Uterus (tissue), 4 donors: ENCODE results near the gene VAT1L. TPM values are rescaled to one million over a fixed set of nuclear protein-coding genes. Genes with fewer than 3 reads are reported as not detected.

Source experiments
- DNase-seq, 2 donors: peaks; one replicate each; pipeline ENCODE4 v3.0.0-alpha.2; 2019 to 2020
- H3K27ac ChIP-seq, 2 donors: fragments of 200-600 bp; sonication (generic); 1 replicate in 1 of 2; 2 replicates in 1 of 2; pipeline ENCODE4 v1.5.1; 2016 to 2018
- H3K27me3 ChIP-seq, 2 donors: fragments of 200-600 bp; sonication (generic); one replicate each; pipeline ENCODE4 v1.5.1; 2018 to 2019; ENCODE audit warnings: control low read depth in 1 of 2
- H3K36me3 ChIP-seq, 2 donors: fragments of 200-600 bp; sonication (generic); one replicate each; pipeline ENCODE4 v1.5.1; 2019; ENCODE audit warnings: control low read depth in 1 of 2
- H3K4me1 ChIP-seq, 2 donors: fragments of 200-600 bp; sonication (generic); one replicate each; pipeline ENCODE4 v1.5.1; 2018 to 2019; ENCODE audit warnings: control low read depth in 1 of 2
- H3K4me3 ChIP-seq, 2 donors: fragments of 200-600 bp; sonication (generic); 1 replicate in 1 of 2; 2 replicates in 1 of 2; pipeline ENCODE4 v1.5.1; 2018 to 2019; ENCODE audit warnings: mild to moderate bottlenecking in 1 of 2
- H3K9me3 ChIP-seq, 2 donors: fragments of 200-600 bp; sonication (generic); one replicate each; pipeline ENCODE4 v1.5.1; 2019; ENCODE audit warnings: control low read depth in 1 of 2
- CTCF ChIP-seq, 4 experiments: fragments of 200-600 bp in 2 of 4; fragments of 450-650 bp in 2 of 4; sonication (generic) in 2 of 4; IDR thresholded peaks; one replicate each; pipeline ENCODE4 v1.5.1; 2016 to 2019; ENCODE audit warnings: antibody characterized with exemption in 4 of 4, mild to moderate bottlenecking in 2 of 4, moderate library complexity in 1 of 4
- POLR2A ChIP-seq, 2 donors: fragments of 450-650 bp; IDR thresholded peaks; one replicate each; pipeline ENCODE4 v1.6.1; 2016; ENCODE audit warnings: antibody characterized with exemption in 2 of 2, mild to moderate bottlenecking in 1 of 2, moderate library complexity in 1 of 2
- intact Hi-C: fragments of 100-400 bp; cut with DNase I; formaldehyde crosslinking; loops from one replicate; pipeline ENCODE4 v1.15.1; 2023; ENCODE audit warnings: low total_unique reads
- total RNA-seq, 4 donors: library from RNA; depleted of rRNA in 3 of 4; stranded (reverse); fragments of >200 nt in 3 of 4; gene quantifications; one replicate each; pipeline versions ENCODE4 v1.1.0 to v1.2.4, GENCODE V29; 2014 to 2023
- donor health status: DM: yes; HTN: yes; CAD: no.

The VAT1L gene
- total RNA-seq, 4 donors from 2014 or later, result 0.29 to 3.8 (median 1.7) TPM

DNA sequence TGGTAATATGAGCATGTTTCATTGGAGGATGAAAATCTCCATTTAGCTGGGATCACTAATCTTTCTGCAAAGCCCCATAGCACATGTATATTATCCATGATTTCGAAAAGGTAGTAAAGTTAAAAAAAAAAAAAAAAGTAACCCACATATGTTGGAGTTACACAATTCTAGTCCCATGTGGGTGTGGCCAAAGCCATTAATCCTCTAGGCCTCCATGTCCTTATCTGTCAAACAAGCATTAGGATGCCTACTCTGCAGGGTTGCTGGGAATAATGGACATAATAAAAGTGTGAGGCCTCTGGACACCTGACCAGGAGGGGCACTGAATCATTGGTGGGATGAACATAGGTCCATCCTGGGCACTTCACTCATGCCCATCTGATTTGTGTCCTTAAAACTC lies 29.2 kb upstream of the VAT1L start:
- Histone ChIP-seq H3K9me3 (no peaks in the 10 kb centered on the region), H3K36me3 (no peaks in the 10 kb centered on the region), H3K4me1 (no peaks in the 10 kb centered on the region), H3K27me3 (no peaks in the 10 kb centered on the region), H3K4me3 (no peak overlapping the region), H3K27ac (no peak overlapping the region)
- intact Hi-C loops, result no loop called here
- DNase-seq, result no peak
- TF ChIP-seq CTCF (IDR thresholded peaks at IDR 0.05) (no peak), POLR2A (IDR thresholded peaks at IDR 0.05) (no peak)

DNA sequence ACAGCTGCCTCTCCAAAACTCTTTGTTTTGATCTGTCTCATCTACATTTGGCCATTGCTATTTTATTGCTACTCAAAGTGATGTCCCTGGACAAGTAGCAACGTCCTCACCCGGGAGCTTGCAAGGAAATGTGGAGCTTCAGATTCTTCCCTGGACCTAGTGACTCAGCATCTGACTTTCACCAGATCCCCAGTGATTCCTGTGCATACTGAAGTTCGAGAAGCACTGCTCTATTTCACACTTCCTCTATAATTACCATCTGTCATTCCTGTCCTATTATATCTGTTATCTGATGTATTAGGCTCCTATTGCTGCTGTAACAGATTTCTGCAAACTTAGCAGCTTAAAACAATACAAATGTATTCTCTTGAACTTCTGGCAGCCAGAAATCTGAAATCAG lies 28.5 kb upstream of the VAT1L start:
- Histone ChIP-seq H3K27ac (no peak overlapping the region), H3K4me3 (no peak overlapping the region), H3K36me3 (no peaks in the 10 kb centered on the region), H3K4me1 (no peaks in the 10 kb centered on the region), H3K9me3 (no peaks in the 10 kb centered on the region), H3K27me3 (no peaks in the 10 kb centered on the region)
- DNase-seq, result no peak
- no peak for TF ChIP-seq CTCF (IDR thresholded peaks at IDR 0.05)
- no peak for TF ChIP-seq POLR2A (IDR thresholded peaks at IDR 0.05)
- intact Hi-C loops, result no loop called here

DNA sequence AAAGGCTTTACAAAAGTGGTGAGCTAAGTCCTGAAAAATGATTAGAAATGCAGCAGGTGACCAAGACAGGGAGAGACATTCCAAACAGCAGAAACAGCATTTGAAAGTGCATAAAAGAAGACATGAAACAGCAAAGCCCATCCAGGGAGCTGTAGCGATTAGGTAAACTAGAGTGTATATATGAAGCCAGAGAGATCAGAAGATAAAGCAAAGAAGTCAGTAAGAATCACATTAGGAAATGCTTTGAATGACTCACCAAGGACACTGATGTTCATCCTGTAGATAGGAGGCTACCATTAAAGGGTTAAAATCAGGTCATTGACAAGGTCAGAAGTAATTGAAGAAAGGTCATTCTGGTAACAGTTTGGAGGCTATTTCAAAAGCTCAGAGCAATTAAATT lies 27.6 kb upstream of the VAT1L start:
- Histone ChIP-seq H3K4me3 (no peak overlapping the region), H3K36me3 (no peaks in the 10 kb centered on the region), H3K27ac (no peak overlapping the region), H3K27me3 (no peaks in the 10 kb centered on the region), H3K9me3 (no peaks in the 10 kb centered on the region), H3K4me1 (no peaks in the 10 kb centered on the region)
- intact Hi-C loops, result no loop called here
- TF ChIP-seq CTCF (IDR thresholded peaks at IDR 0.05), result no peak
- no peak for TF ChIP-seq POLR2A (IDR thresholded peaks at IDR 0.05)
- no peak for DNase-seq

DNA sequence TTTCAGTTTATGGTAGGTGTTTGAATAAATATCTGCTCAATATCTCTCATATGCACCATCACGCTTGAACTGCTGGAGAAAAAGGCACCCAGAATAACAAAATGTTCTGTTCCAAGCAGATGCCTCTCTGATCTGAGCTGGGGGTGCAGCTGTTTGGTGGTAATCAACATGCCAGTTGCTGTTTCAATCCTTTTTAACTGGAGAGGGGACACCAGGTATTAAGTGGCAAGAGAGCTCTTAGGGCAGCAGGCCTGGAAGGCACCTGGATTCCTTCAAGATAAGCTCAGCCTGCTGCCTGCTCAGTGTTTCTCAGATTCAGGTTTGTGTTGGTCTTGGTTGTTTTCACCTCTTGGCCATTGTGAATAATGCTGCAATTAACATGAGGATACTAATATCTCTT lies 27.2 kb upstream of the VAT1L start:
- H3K27me3 ChIP-seq, result no peaks in the 10 kb centered on the region
- intact Hi-C loops, result no loop called here
- no peaks in the 10 kb centered on the region for H3K4me1 ChIP-seq
- no peak overlapping the region for H3K27ac ChIP-seq
- H3K36me3 ChIP-seq, result no peaks in the 10 kb centered on the region
- no peak overlapping the region for H3K4me3 ChIP-seq
- TF ChIP-seq POLR2A (IDR thresholded peaks at IDR 0.05) (no peak), CTCF (IDR thresholded peaks at IDR 0.05) (no peak)
- DNase-seq, result no peak
- H3K9me3 ChIP-seq, result no peaks in the 10 kb centered on the region

DNA sequence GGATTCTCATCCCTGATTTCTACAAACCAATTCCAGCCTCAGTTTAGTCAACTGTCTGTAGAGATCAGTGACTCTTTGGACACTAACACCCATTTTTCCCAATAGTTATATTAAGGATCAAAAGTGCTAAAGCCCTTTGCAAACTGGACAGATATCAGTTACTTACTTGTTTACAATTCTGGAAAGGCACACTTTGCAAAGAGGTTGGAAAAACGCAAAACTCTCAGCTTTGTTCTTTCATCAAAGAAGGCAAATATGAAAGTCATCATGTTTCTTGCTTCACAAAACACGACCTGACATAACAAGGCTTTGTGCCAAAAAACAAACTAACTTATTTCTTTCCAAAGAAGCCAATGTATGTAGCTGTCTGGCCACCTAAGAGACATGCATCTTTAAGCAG lies 26.1 kb upstream of the VAT1L start:
- no peak overlapping the region for H3K27ac ChIP-seq
- TF ChIP-seq POLR2A (IDR thresholded peaks at IDR 0.05), result no peak
- no peak for TF ChIP-seq CTCF (IDR thresholded peaks at IDR 0.05)
- no peaks in the 10 kb centered on the region for H3K9me3 ChIP-seq
- H3K4me3 ChIP-seq, result no peak overlapping the region
- H3K4me1 ChIP-seq, result no peaks in the 10 kb centered on the region
- H3K27me3 ChIP-seq, result no peaks in the 10 kb centered on the region
- DNase-seq, result no peak
- H3K36me3 ChIP-seq, result no peaks in the 10 kb centered on the region
- intact Hi-C loops, result no loop called here
